IPS-11a (cell line): ENCODE results near the gene CBFA2T3.

Experiments
- H3K4me3 ChIP-seq: one replicate; pipeline ENCODE4 v1.5.1; 2013; ENCODE audit warnings: low read depth, low read length, control low read depth

Gene CBFA2T3

GRCh38 chr16:88964636-88965035 is 12.4 kb downstream of the CBFA2T3 start:
- H3K4me3 ChIP-seq = no peak overlapping the region

DNA sequence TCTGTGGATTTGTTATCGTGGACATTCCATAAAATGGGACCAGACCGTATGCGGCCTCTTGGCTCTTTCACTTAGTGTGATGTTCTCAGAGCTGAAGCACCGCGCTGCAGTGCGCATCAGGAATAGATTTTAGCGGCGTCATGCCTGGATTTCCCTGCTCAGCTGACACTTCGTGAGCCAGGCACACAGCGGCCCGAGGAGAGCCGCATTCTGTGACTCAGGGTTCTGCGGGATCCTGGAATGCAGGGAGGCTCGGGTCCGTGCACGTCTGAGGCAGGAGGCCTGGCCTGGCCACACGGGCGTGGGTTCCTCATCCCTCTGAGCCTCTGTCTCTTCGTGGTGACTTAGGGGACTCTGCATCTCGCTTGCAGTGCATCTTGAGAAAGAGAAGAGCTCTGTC is 13.4 kb downstream of the CBFA2T3 start:
- no peak overlapping the region for H3K4me3 ChIP-seq

- no peak overlapping the region for H3K4me3 ChIP-seq
These were observed 14.4 kb downstream of the CBFA2T3 start for GRCh38 chr16:88962478-88963152.

- H3K4me3 ChIP-seq = no peak overlapping the region
These were observed 16.0 kb downstream of the CBFA2T3 start for GRCh38 chr16:88961011-88961410.

DNA sequence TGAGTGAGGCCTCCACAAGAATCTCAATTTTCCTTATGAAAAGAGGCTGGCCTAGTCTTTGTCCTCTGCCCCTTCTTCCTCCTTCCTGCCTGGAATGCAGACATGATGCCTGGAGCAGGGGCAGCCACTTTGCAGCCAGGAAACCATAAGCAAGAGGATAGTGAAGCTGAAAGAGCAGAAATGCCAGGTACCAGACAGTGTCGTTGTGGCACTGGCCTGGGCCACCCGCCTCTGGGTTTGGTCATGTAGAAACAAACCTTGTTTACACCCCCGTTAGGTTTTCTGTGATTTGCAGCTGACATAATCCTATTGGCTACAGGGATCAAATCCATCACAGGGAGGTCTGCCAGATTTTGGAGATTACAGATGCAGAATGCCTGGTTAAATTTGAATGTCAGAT is 16.5 kb downstream of the CBFA2T3 start:
- no peak overlapping the region for H3K4me3 ChIP-seq

- H3K4me3 ChIP-seq = no peak overlapping the region
These were observed 18.0 kb downstream of the CBFA2T3 start for GRCh38 chr16:88959022-88959421.

- no peak overlapping the region for H3K4me3 ChIP-seq
These were observed 19.0 kb downstream of the CBFA2T3 start for GRCh38 chr16:88957887-88958577.

DNA sequence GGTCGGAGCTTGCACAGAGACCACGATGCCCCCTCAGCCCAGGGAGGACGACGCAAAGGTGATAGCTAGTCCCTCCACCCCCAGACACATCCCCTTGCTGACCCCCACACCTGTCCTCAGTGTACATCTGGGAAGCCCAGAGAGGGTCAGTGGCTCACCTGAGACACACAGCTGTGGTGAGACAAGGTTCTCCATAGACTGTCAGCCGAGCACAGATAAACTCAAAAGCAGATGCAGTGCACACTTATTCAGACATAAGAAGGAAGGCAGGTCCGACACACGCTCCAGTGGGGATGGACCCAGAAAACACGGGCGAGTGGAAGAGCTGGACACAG is 19.6 kb downstream of the CBFA2T3 start:
- H3K4me3 ChIP-seq = no peak overlapping the region

DNA sequence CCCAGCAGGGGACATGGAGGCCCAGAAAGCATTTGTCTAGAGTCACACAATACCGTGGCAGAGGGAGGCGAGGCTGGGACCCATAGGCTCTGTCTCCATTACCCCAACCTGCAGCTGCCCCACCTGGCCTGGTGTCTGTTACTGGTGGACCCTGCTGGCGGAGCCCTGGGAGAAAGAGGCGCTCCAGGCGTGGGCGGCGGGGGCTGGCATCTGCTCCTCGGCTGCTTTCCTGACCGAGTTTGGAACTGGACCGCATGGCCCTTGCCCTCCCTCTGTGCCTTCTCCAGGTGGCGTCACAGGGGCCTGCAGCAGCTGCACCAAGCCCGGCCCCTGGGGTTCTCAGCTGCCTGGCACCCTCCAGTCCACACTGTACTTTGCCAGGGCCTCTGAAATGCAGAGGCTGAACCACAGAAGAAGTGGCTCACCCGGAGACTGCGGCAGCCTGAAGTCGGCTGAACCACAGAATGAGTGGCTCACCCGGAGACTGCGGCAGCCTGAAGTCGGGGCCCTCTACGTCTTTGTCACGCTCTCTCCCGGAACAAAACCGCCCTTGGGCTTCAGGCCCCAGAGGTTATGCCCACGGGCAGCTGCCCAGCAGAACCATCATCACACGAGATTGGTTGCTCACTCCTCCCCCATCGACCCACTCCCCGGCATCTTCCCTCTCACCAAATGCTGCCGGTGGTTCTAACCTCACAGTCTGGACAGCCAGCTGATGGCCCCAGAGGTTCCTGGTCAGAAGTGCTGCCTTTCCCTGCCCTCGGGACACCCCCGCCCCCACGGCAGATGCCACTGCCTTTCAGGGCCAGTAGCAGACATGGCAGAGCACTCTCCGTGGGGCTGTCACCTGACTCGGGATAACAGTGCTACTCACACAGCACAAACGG is 20.2 kb downstream of the CBFA2T3 start:
- no peak overlapping the region for H3K4me3 ChIP-seq

DNA sequence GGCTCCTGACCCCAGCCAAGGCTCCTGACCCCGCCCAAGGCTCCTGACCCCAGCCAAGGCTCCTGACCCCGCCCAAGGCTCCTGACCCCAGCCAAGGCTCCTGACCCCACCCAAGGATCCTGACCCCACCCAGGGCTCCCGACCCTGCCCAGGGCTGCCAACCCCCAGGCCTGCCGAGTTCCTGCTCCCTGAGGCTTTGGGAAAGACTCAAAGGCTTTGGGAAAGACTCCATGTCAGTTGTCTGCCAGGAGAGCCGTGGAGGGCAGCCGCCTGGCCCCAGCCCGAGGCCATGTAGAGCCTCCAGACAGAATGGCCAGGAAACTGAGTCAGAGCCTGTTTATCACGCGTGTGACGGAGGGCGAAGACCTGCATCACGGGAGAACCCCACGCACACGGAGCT is 21.1 kb downstream of the CBFA2T3 start:
- no peak overlapping the region for H3K4me3 ChIP-seq

- no peak overlapping the region for H3K4me3 ChIP-seq
These were observed 23.9 kb downstream of the CBFA2T3 start for GRCh38 chr16:88953003-88953690.

DNA sequence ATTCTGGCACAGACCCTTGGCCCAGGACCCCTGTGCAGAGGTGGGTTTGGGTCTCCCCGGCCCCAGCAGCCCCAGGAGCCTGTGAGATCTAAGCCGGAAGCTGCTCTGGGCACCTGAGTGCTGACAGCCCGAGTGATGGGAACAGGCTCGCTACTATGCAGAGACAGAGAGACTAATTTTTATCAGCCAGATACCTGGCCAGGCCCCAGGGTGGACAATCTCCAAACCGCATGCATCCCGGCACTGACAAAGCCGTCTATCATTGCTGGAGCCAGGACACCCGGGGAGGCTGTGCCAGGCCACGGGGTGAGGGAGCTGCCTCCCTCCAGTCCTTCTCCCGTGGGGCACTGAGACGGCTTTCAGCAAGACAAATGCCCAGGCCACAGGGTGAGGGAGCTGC is 25.0 kb downstream of the CBFA2T3 start:
- H3K4me3 ChIP-seq = no peak overlapping the region

- H3K4me3 ChIP-seq = no peak overlapping the region
These were observed 25.5 kb downstream of the CBFA2T3 start for GRCh38 chr16:88951501-88951900.

DNA sequence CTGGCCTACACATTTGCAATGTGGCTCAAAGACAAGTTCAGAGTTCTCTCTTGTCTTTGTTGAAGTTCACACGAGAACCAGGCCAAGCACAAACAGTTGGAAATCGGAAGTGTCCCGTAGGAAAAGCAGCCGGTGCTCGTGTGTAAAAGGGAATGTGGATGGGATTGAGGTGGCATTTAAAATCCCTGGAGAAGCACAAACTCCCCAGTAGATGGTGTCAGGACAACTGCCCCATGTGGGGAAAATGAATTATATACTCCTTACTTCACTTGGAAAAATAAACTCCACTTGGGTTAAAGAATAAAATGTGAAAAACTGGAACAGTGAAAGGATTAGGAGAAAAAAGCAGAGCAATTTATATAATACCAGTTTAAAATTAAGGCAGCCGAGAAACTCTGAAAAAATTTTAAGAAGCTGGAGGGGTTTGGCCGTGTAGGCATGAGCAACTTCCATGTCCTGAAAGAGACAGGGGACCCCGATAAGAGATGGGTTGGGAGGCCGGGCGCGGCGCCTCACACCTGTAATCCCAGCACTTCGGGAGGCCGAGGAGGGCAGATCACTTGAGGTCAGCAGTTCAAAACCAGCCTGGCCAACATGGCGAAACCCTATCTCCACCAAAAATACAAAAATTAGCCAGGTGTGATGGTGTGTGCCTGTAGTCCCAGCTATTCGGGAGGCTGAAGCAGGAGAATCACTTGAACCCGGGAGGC is 28.1 kb downstream of the CBFA2T3 start:
- no peak overlapping the region for H3K4me3 ChIP-seq

GRCh38 chr16:88945473-88945872 is 31.5 kb downstream of the CBFA2T3 start:
- H3K4me3 ChIP-seq = no peak overlapping the region

DNA sequence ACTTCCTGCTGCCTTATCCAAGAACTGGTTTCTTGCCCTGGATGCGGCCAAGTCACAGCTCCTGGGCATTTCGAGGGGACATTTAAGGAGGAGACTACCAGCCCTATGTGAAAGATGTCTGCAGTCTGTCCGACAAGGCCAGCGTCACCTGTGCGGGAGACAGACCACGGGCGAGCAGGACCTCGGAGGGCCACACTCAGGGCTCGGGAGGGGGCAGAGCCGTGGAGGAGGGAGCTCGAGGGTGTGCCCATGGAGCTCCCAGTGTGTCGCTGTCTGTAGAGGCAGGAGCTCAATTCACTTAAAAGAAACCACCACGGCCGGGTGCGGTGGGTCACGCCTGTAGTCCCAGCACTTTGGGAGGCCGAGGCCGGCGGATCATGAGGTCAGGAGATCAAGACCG is 33.3 kb downstream of the CBFA2T3 start:
- no peak overlapping the region for H3K4me3 ChIP-seq

GRCh38 chr16:88943131-88943664 is 33.8 kb downstream of the CBFA2T3 start:
- no peak overlapping the region for H3K4me3 ChIP-seq

GRCh38 chr16:88941913-88942909 is 34.8 kb downstream of the CBFA2T3 start:
- H3K4me3 ChIP-seq = peak overlapping the region; percentile 8
